Smooth muscle cell of the pulmonary artery (primary cell): ENCODE measurements around the gene STK32B. TPM values are rescaled to one million over a fixed set of nuclear protein-coding genes. Genes with fewer than 3 reads are reported as not detected.

ENCODE experiments used
- total RNA-seq: library from RNA; depleted of rRNA; stranded (reverse); fragments of >200 nt; gene quantifications from 2 replicates; pipeline ENCODE4 v1.2.3, GENCODE V29; 2014

Gene STK32B
- 0.69 and 3.2 TPM in 2 replicates for total RNA-seq

GRCh38 chr4:5051278-5052203 lies at the start of gene STK32B:
STK32B (plus strand) TSS chr4:5051480.

GRCh38 chr4:5019274-5019673 lies 32.0 kb upstream of the STK32B start, which contains the start of gene CYTL1:
CYTL1 (minus strand) TSS chr4:5019458; CDS start chr4:5019445, 13 bp downstream.

Other genes with a start within 250 kb of the STK32B start
- gene MSX1, start 191.8 kb upstream of the STK32B start, total RNA-seq: 1.3 and 3.1 TPM in 2 replicates
- gene CYTL1, start 32.0 kb upstream of the STK32B start, total RNA-seq: 0.36 and 0.72 TPM in 2 replicates